H1 (cell line): ENCODE measurements around the gene MPV17L2. TPM values are rescaled to one million over a fixed set of nuclear protein-coding genes. Genes with fewer than 3 reads are reported as not detected.

ENCODE experiments used
- BACH1 ChIP-seq: IDR thresholded peaks from 2 replicates; pipeline ENCODE4 v1.6.1; 2012; ENCODE audit warnings: low read length, improper control_type of control experiment
- HDAC6 ChIP-seq: IDR thresholded peaks from one replicate; pipeline ENCODE4 v1.7.1; 2012; ENCODE audit warnings: low read depth, mild to moderate bottlenecking, inconsistent platforms, low read length, moderate library complexity
- SP4 ChIP-seq: IDR thresholded peaks from 2 replicates; pipeline ENCODE4 v1.6.1; 2012; ENCODE audit warnings: low read length, inconsistent platforms
- TCF12 ChIP-seq: IDR thresholded peaks from 2 replicates; pipeline ENCODE4 v1.6.1; 2011; ENCODE audit warnings: low read depth, mild to moderate bottlenecking, low read length
- TEAD4 ChIP-seq: IDR thresholded peaks from 2 replicates; pipeline ENCODE4 v1.6.1; 2012; ENCODE audit warnings: low read depth, low read length, inconsistent platforms, mixed read lengths
- polyA plus RNA-seq, 7 experiments: library from polyadenylated mRNA; depleted of rRNA in 3 of 7; stranded (reverse) in 5 of 7; unstranded in 2 of 7; fragments of >200 nt in 5 of 7; fragments of 200-250 nt in 2 of 7; gene quantifications; 1 replicate in 5 of 7; 2 replicates in 1 of 7; 4 replicates in 1 of 7; pipeline versions ENCODE4 v1.2.1 to v1.2.3, GENCODE V29; 2011 to 2013; ENCODE audit warnings: missing spikeins in 2 of 7, mixed read lengths in 2 of 7
- total RNA-seq: library from RNA; stranded (reverse); fragmentation: NEBNext Ultra II Directional; extraction: Animal tissue kit (Norgen Biotek cat#: 25700); gene quantifications from 2 replicates; pipeline ENCODE4 v1.2.1, GENCODE V29; 2021
- TF ChIP-seq, protein P1 (sequence below), 3 experiments: IDR thresholded peaks; 1 replicate in 2 of 3; 2 replicates in 1 of 3; pipeline versions ENCODE4 v1.5.1 to v1.6.1; 2011; ENCODE audit warnings: low read length in 3 of 3, mild to moderate bottlenecking in 3 of 3, inconsistent platforms in 2 of 3, low read depth in 1 of 3, moderate library complexity in 1 of 3; ENCODE audit not compliant: insufficient read depth in 1 of 3; ENCODE audit errors: control extremely low read depth in 1 of 3

Gene MPV17L2
- total and polyA plus RNA-seq, 2 of the 8 experiments (the other 6 are each of a cell fraction or from before 2014, with no cell fraction given) = 24.2 to 82.6 TPM

DNA sequence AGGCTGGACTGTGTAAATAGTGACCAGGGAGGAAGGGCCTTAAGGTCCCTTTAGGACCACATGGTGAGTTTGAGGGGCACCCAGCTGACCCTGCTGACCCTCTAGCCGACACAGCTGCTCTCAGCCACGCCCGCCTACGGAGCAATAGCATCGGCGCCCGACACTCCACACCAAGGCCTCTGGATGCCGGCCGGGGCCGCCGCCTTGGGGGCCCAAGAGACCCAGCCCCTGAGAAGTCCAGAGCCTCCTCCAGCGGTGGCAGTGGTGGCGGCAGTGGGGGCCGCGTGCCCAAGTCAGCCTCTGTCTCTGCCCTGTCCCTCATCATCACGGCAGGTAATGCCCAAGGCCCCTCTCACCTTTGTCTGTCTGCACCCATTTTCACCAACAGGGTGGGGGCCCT lies 48.7 kb upstream of the MPV17L2 start (continued):
- TF ChIP-seq, protein P1, sequence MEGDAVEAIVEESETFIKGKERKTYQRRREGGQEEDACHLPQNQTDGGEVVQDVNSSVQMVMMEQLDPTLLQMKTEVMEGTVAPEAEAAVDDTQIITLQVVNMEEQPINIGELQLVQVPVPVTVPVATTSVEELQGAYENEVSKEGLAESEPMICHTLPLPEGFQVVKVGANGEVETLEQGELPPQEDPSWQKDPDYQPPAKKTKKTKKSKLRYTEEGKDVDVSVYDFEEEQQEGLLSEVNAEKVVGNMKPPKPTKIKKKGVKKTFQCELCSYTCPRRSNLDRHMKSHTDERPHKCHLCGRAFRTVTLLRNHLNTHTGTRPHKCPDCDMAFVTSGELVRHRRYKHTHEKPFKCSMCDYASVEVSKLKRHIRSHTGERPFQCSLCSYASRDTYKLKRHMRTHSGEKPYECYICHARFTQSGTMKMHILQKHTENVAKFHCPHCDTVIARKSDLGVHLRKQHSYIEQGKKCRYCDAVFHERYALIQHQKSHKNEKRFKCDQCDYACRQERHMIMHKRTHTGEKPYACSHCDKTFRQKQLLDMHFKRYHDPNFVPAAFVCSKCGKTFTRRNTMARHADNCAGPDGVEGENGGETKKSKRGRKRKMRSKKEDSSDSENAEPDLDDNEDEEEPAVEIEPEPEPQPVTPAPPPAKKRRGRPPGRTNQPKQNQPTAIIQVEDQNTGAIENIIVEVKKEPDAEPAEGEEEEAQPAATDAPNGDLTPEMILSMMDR (IDR thresholded peaks at IDR 0.05; ENCODE audit: control extremely low read depth in 1 of 3, insufficient read depth in 1 of 3, low read depth in 1 of 3, low read length in 3 of 3) = no peak
- TF ChIP-seq BACH1 = no peak
- TF ChIP-seq TCF12 = no peak
- no peak for TF ChIP-seq SP4
- TF ChIP-seq HDAC6 = no peak
- TF ChIP-seq TEAD4 = no peak
